SK-N-SH (cell line): ENCODE results near the gene HOXC6. TPM values are rescaled to one million over a fixed set of nuclear protein-coding genes. Genes with fewer than 3 reads are reported as not detected.

Experiments
- CTCF ChIA-PET: fragments of 300-600, 350-600 bp; formaldehyde crosslinking; extraction: SDS; loops from one replicate; lab custom pipeline; 2021; lab: Yijun Ruan, JAX
- POLR2A ChIA-PET: fragments of 350-600 bp; sonication (Branson Sonifier 250); formaldehyde crosslinking; extraction: SDS; loops from one replicate; lab custom pipeline; 2020; ENCODE audit warnings: antibody characterized with exemption, inconsistent platforms; lab: Yijun Ruan, JAX
- DNase-seq: peaks from one replicate; pipeline ENCODE4 v3.0.0; 2012
- H2AFZ ChIP-seq: fragments of 200-600 bp; sonication (generic); 2 replicates; pipeline ENCODE4 v1.8.1; 2016; ENCODE audit warnings: antibody characterized with exemption, mild to moderate bottlenecking, low read depth
- H3F3A ChIP-seq: fragments of 200-600 bp; sonication (generic); replicated peaks from 2 replicates; pipeline ENCODE3; 2016; ENCODE audit warnings: antibody characterized with exemption, mild to moderate bottlenecking; ENCODE audit not compliant: insufficient read depth
- H3K27ac ChIP-seq, 2 experiments: fragments of 200-500 bp in 1 of 2; fragments of 200-600 bp in 1 of 2; sonication (Bioruptor generic) in 1 of 2; sonication (generic), shearing (Covaris generic) in 1 of 2; 2 replicates each; pipeline versions ENCODE4 v1.5.1 to v1.6.1; 2014 to 2016; ENCODE audit warnings: low read depth in 2 of 2, inconsistent platforms in 1 of 2, low read length in 1 of 2, mild to moderate bottlenecking in 1 of 2, mixed read lengths in 1 of 2
- H3K27me3 ChIP-seq: fragments of 200-600 bp; sonication (generic), shearing (Covaris generic); 2 replicates; pipeline ENCODE4 v1.6.1; 2016; ENCODE audit warnings: mixed run types; ENCODE audit not compliant: insufficient read depth
- H3K36me3 ChIP-seq, 2 experiments: fragments of 200-500 bp in 1 of 2; fragments of 200-600 bp in 1 of 2; sonication (Bioruptor generic) in 1 of 2; sonication (generic) in 1 of 2; replicated peaks in 1 of 2; 2 replicates each; pipeline versions ENCODE3 to v1.5.1; 2014 to 2016; ENCODE audit warnings: low read length in 1 of 2, mild to moderate bottlenecking in 1 of 2; ENCODE audit not compliant: insufficient read depth in 2 of 2, control insufficient read depth in 1 of 2
- H3K4me1 ChIP-seq, 2 experiments: fragments of 200-500 bp in 1 of 2; fragments of 200-600 bp in 1 of 2; sonication (Bioruptor generic) in 1 of 2; sonication (generic), shearing (Covaris generic) in 1 of 2; 2 replicates each; pipeline versions ENCODE4 v1.5.1 to v1.6.1; 2014 to 2016; ENCODE audit warnings: low read depth in 1 of 2, low read length in 1 of 2, mixed run types in 1 of 2; ENCODE audit not compliant: insufficient read depth in 2 of 2, control insufficient read depth in 1 of 2
- H3K4me2 ChIP-seq: fragments of 200-600 bp; sonication (generic), shearing (Covaris generic); 2 replicates; pipeline ENCODE4 v1.6.1; 2017; ENCODE audit warnings: mixed run types
- H3K4me3 ChIP-seq, 2 experiments: fragments of 200-500 bp in 1 of 2; fragments of 200-600 bp in 1 of 2; sonication (Bioruptor generic) in 1 of 2; sonication (generic), shearing (Covaris generic) in 1 of 2; 2 replicates each; pipeline versions ENCODE4 v1.5.1 to v1.8.1; 2014 to 2016; ENCODE audit warnings: low read depth in 2 of 2, inconsistent platforms in 1 of 2, low read length in 1 of 2, mild to moderate bottlenecking in 1 of 2, mixed read lengths in 1 of 2, moderate library complexity in 1 of 2
- H3K79me2 ChIP-seq: fragments of 200-600 bp; sonication (generic); 2 replicates; pipeline ENCODE4 v1.8.1; 2017; ENCODE audit warnings: mild to moderate bottlenecking; ENCODE audit not compliant: insufficient read depth
- H3K9ac ChIP-seq: fragments of 200-600 bp; sonication (generic); 2 replicates; pipeline ENCODE4 v1.6.1; 2017; ENCODE audit warnings: mixed run types
- H3K9me2 ChIP-seq: fragments of 200-600 bp; sonication (generic); 2 replicates; pipeline ENCODE4 v1.6.1; 2017; ENCODE audit warnings: mixed run types
- H3K9me3 ChIP-seq: fragments of 200-600 bp; sonication (generic); 2 replicates; pipeline ENCODE4 v1.6.1; 2017; ENCODE audit warnings: mixed run types, mild to moderate bottlenecking, moderate library complexity
- H4K20me1 ChIP-seq: fragments of 200-600 bp; sonication (generic); 2 replicates; pipeline ENCODE4 v1.6.1; 2017; ENCODE audit warnings: mild to moderate bottlenecking, mixed run types; ENCODE audit not compliant: insufficient read depth
- EP300 ChIP-seq, 2 experiments: IDR thresholded peaks; 2 replicates each; pipeline versions ENCODE4 v1.4.0 to v1.6.1; 2012; ENCODE audit warnings: borderline replicate concordance in 1 of 2, low read depth in 1 of 2, low read length in 1 of 2
- FOXM1 ChIP-seq: IDR thresholded peaks from 2 replicates; pipeline ENCODE4 v1.4.0; 2012; ENCODE audit warnings: low read depth, mild to moderate bottlenecking
- MAX ChIP-seq: IDR thresholded peaks from 2 replicates; pipeline ENCODE4 v1.4.0; 2012; ENCODE audit warnings: low read depth
- MXI1 ChIP-seq: IDR thresholded peaks from 2 replicates; pipeline ENCODE4 v1.6.1; 2012; ENCODE audit warnings: mild to moderate bottlenecking, low read depth, low read length, improper control_type of control experiment
- POLR2AphosphoS5 ChIP-seq: IDR thresholded peaks from 2 replicates; pipeline ENCODE4 v1.6.1; 2012; ENCODE audit warnings: low read depth, low read length
- TAF1 ChIP-seq: IDR thresholded peaks from 2 replicates; pipeline ENCODE4 v1.6.1; 2012; ENCODE audit warnings: low read depth, mild to moderate bottlenecking, low read length, moderate library complexity, borderline replicate concordance
- USF1 ChIP-seq: IDR thresholded peaks from 2 replicates; pipeline ENCODE4 v1.4.0; 2012; ENCODE audit warnings: low read depth, borderline replicate concordance
- YY1 ChIP-seq: IDR thresholded peaks from 2 replicates; pipeline ENCODE4 v1.4.0; 2012; ENCODE audit warnings: low read depth, mild to moderate bottlenecking
- WGBS: methylation state at CpG from one replicate; pipeline ENCODE4 v1.1.6; 2017; ENCODE audit warnings: low lambda C conversion rate; 5-methylcytosine and 5-hydroxymethylcytosine counted together
- polyA plus RNA-seq, 3 experiments: library from polyadenylated mRNA; depleted of rRNA; stranded (reverse); fragments of >200 nt; gene quantifications; 2 replicates each; pipeline ENCODE4 v1.2.3, GENCODE V29; 2012
- TF ChIP-seq, protein P1 (sequence below): fragments of 200-600 bp; sonication (generic); IDR thresholded peaks from 2 replicates; pipeline ENCODE4 v1.6.1; 2017; ENCODE audit warnings: antibody characterized with exemption, mild to moderate bottlenecking, moderate library complexity

Gene HOXC6
- polyA plus RNA-seq, 1 of the 3 experiments (the other 2 are of a cell fraction), result 9.1 TPM

- Histone ChIP-seq H3K27me3 (no peaks in the 10 kb centered on the region), H3K4me3 (peak overlapping the region; percentile 69 to 85), H3K27ac (peak overlapping the region; percentile 89 to 99), H3K79me2 (peaks cover 10% of the 10 kb centered on the region; the same call in 1 of the 2 replicates), H3K4me2 (peak overlapping the region; percentile 99), H3K4me1 (peaks cover 7 to 36% of the 10 kb centered on the region in 2 experiments; a peak in 2 of 4 replicates), H4K20me1 (no peaks in the 10 kb centered on the region), H3K9ac (peak overlapping the region; percentile 98; the same call in 1 of the 2 replicates), H3F3A (peaks cover 17% of the 10 kb centered on the region), H3K9me3 (no peaks in the 10 kb centered on the region), H2AFZ (peak overlapping the region; percentile 94; the same call in 1 of the 2 replicates), H3K36me3 (no peaks in the 10 kb centered on the region), H3K9me2 (no peaks in the 10 kb centered on the region)
- DNase-seq, result no peak
- CTCF ChIA-PET, result interaction anchor here (0.6 to 24.5 kb wide), 16 partner anchors 10 to 427 kb away, joined by 3 to 568 read pairs (median 5); partner anchors contain the start of genes HOXC10, HOXC4, HOXC5 and HOXC9
- 18% methylated on average over 23 of the region's 25 CpGs for WGBS
- POLR2A ChIA-PET, result interaction anchor here (0.7 to 1.8 kb wide), 3 partner anchors 8 to 88 kb away, joined by 3 to 11 read pairs (median 4); partner anchors contain the start of genes HOXC8 and HOXC9
- no peak for TF ChIP-seq EP300 (IDR thresholded peaks at IDR 0.05; ENCODE audit: borderline replicate concordance in 1 of 2, low read depth in 1 of 2, low read length in 1 of 2)
- TF ChIP-seq YY1, result peak; percentile 80; the same call in 1 of the 2 replicates
- peak; percentile 65; the same call in 1 of the 2 replicates for TF ChIP-seq POLR2AphosphoS5
- TF ChIP-seq, protein P1, sequence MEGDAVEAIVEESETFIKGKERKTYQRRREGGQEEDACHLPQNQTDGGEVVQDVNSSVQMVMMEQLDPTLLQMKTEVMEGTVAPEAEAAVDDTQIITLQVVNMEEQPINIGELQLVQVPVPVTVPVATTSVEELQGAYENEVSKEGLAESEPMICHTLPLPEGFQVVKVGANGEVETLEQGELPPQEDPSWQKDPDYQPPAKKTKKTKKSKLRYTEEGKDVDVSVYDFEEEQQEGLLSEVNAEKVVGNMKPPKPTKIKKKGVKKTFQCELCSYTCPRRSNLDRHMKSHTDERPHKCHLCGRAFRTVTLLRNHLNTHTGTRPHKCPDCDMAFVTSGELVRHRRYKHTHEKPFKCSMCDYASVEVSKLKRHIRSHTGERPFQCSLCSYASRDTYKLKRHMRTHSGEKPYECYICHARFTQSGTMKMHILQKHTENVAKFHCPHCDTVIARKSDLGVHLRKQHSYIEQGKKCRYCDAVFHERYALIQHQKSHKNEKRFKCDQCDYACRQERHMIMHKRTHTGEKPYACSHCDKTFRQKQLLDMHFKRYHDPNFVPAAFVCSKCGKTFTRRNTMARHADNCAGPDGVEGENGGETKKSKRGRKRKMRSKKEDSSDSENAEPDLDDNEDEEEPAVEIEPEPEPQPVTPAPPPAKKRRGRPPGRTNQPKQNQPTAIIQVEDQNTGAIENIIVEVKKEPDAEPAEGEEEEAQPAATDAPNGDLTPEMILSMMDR, result no peak
- TF ChIP-seq TAF1, result peak; percentile 56; the same call in 1 of the 2 replicates
- no peak for TF ChIP-seq FOXM1
- peak; percentile 28; the same call in 1 of the 2 replicates for TF ChIP-seq USF1
These were observed 11.7 kb upstream of the HOXC6 start for GRCh38 chr12:54016478-54016964.

GRCh38 chr12:54017027-54017788, 11.0 kb upstream of the HOXC6 start:
- 0 out of 2 replicates have a peak, but pooled peaks have one; percentile 0 for TF ChIP-seq POLR2AphosphoS5
- peak; percentile 18 for TF ChIP-seq MXI1
- TF ChIP-seq MAX, result 0 out of 2 replicates have a peak, but pooled peaks have one; percentile 4
- 0 out of 2 replicates have a peak, but pooled peaks have one; percentile 2 for TF ChIP-seq TAF1
- TF ChIP-seq, protein P1, result no peak
- under 1% methylated on average over 23 of the region's 24 CpGs for WGBS
- Histone ChIP-seq H3K27me3 (no peaks in the 10 kb centered on the region), H3K4me1 (peaks cover 7 to 36% of the 10 kb centered on the region in 2 experiments; a peak in 2 of 4 replicates), H3K9ac (peak overlapping the region; percentile 98), H2AFZ (peak overlapping the region; percentile 94), H3K27ac (peak overlapping the region; percentile 89 to 99), H3K9me2 (no peaks in the 10 kb centered on the region), H3F3A (peaks cover 14% of the 10 kb centered on the region), H3K79me2 (peaks cover 10% of the 10 kb centered on the region; the same call in 1 of the 2 replicates), H4K20me1 (no peaks in the 10 kb centered on the region), H3K4me3 (peak overlapping the region; percentile 69 to 85), H3K4me2 (peak overlapping the region; percentile 99), H3K9me3 (no peaks in the 10 kb centered on the region), H3K36me3 (no peaks in the 10 kb centered on the region)
- peak; percentile 71 for DNase-seq
- POLR2A ChIA-PET, result interaction anchor here (0.6 to 1.8 kb wide), 9 partner anchors 9 to 263 kb away, joined by 3 to 11 read pairs (median 3); partner anchors contain the start of genes CBX5, HNRNPA1, HOXC5 and HOXC6
- CTCF ChIA-PET, result interaction anchor here (0.6 to 24.5 kb wide), 20 partner anchors 8 to 343 kb away, joined by 3 to 568 read pairs (median 4); partner anchors contain the start of genes HOXC10, HOXC4, HOXC5 and HOXC9
